ENCODE data around the gene DNM2. TPM values are rescaled to one million over a fixed set of nuclear protein-coding genes. Genes with fewer than 3 reads are reported as not detected.

DNM2 gene
- total and polyA plus RNA-seq, 9 of the 15 experiments (the other 6 are each of a cell fraction or from before 2014, with no cell fraction given): 2.2 to 161 (median 72.6) TPM

- no peak for TF ChIP-seq TFE3 (CRISPR knock-in tag; IDR thresholded peaks at IDR 0.05)
- TF ChIP-seq HIVEP1 (CRISPR knock-in tag; IDR thresholded peaks at IDR 0.05): no peak
- TF ChIP-seq CEBPG (CRISPR knock-in tag; IDR thresholded peaks at IDR 0.05): no peak
- TF ChIP-seq CEBPG (tag; conservative IDR thresholded peaks at IDR 0.05 in 1 of 2, IDR thresholded peaks at IDR 0.05 in 1 of 2): no peak
- 0 out of 2 replicates have a peak, but pooled peaks have one; percentile 13 for TF ChIP-seq CGGBP1 (CRISPR knock-in tag; IDR thresholded peaks at IDR 0.05)
- TF ChIP-seq EGR1 (conservative IDR thresholded peaks at IDR 0.05): peak; percentile 96; the same call in 1 of the 2 replicates
- 0 out of 2 replicates have a peak, but pooled peaks have one; percentile 66 for TF ChIP-seq NR2C2 (CRISPR knock-in tag; IDR thresholded peaks at IDR 0.05)
- TF ChIP-seq NR2C2 (tag; IDR thresholded peaks at IDR 0.05): no peak
- no peak for TF ChIP-seq LARP7 (IDR thresholded peaks at IDR 0.05)
- TF ChIP-seq HOXB6 (CRISPR knock-in tag; IDR thresholded peaks at IDR 0.05; ENCODE audit: borderline replicate concordance): no peak
- TF ChIP-seq ZC3H4 (CRISPR knock-in tag; IDR thresholded peaks at IDR 0.05; ENCODE audit: borderline replicate concordance): no peak
- TF ChIP-seq PHF8 (IDR thresholded peaks at IDR 0.05; ENCODE audit: borderline replicate concordance, low read length): no peak
- TF ChIP-seq ZNF318 (IDR thresholded peaks at IDR 0.05; ENCODE audit: borderline replicate concordance in 1 of 2, low read depth in 1 of 2): no peak
- TF ChIP-seq RBM17 (IDR thresholded peaks at IDR 0.05; ENCODE audit: borderline replicate concordance, low read depth, low read length): no peak
- 0 out of 2 replicates have a peak, but pooled peaks have one; percentile 29 for TF ChIP-seq PATZ1 (CRISPR knock-in tag; IDR thresholded peaks at IDR 0.05; ENCODE audit: borderline replicate concordance)
Observed at GRCh38 chr19:10835089-10835753, 117.3 kb downstream of the DNM2 start (continued).
